HG03354 (cell line): ENCODE data around the gene PYGB.
A peak's percentile ranks its signal among the peaks of the same experiment; 100 is the strongest.

Experiments
- ATAC-seq: cut with Tn5 transposase; IDR thresholded peaks from one replicate; pipeline ENCODE4 v1.9.1; 2021; ENCODE audit warnings: mild to moderate bottlenecking; ENCODE audit not compliant: unreplicated experiment, poor library complexity, severe bottlenecking

Gene PYGB

GRCh38 chr20:25277941-25278521 lies 30.1 kb downstream of the PYGB start:
- no peak for ATAC-seq

DNA sequence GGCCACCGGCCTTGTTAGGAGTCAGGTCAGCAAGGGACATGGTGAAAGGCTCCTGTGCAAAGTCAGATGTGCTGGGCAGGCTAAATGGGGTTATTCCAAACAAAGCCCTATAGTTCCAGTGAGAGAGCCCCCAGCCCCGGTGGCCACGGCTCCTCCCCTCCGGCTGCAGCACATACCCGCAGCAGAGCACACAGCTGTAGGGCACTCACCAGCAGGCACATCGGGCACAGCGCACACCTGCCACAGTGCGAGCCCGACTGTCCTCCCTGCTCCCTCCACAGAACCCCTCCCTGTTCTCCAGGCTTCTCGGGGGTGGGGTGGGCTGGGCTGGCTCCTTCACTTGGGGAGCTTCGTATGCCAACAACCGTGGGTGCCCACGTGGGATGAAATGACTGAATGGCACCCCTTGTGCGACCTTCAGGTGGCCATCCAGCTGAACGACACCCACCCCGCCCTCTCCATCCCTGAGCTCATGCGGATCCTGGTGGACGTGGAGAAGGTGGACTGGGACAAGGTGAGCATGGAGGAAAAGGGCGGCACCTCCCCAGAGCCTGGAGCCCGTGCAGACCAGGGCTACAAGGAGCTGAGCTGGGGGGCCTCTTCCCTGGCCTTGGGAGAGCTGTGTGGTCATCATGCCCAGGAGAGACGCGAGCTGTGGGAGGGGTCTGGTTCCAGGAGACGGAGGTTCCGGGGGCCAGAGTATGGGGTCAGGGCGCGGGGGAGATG lies 30.9 kb downstream of the PYGB start:
- ATAC-seq, result no peak

DNA sequence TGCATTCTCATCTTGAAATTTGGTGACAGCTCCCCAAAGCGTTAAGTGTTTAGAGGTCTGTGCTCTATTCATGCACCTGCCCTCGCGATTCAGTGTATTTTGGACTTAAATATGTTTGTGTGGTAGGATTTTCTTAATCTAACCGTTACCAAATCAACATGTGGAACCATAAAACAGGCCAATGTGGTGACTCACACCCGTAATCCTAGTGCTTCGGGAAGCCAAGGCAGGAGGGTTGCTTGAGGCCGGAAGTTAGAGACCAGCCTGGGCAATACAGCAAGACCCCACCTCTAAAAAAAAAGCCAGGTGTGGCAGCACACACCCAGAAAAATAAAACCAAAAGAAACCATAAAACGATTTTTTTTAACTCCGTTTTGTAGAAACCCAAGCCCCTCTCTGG lies 31.5 kb downstream of the PYGB start:
- ATAC-seq, result no peak

GRCh38 chr20:25280051-25280573 lies 32.2 kb downstream of the PYGB start:
- no peak for ATAC-seq

DNA sequence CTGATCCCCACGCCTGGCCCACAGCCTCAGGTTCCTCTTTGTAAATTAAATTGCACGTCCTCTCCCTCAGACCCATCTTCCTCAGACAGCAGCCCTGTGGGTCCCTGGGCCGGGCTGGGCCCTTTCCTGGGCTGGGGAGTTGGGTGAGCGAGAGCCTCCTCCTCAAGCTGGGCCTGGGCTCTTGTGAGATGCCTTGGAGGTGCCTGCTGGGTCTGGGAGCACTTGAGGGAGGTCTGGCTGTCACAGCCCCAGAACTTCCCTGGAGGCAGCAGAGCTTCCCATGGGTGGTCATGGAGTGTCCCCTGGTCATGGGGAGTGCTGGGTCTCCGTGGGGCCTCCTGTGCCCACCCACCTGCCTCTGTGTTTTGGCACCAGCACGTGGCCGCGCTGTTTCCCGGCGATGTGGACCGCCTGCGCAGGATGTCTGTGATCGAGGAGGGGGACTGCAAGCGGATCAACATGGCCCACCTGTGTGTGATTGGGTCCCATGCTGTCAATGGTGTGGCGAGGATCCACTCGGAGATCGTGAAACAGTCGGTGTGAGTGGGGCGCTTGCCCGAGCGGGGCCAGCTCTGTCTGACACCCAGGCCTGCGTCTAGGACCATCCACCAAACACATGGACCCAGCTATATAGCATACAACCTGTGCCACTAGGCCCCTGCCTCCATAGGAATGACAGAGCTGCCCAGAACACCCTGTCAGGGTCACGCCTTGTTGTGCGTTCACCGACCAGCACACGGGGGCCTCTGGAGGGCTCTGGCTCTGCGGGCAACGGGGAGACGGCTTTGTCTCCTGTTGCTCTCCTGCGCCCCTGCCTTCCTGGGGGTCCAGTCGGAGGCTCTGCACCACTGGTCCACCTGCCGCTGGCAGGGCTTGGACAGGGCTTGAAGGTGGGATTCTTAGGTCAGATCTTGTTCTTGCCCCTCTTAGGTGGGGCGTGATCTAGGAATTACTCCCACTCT lies 33.0 kb downstream of the PYGB start:
- no peak for ATAC-seq

DNA sequence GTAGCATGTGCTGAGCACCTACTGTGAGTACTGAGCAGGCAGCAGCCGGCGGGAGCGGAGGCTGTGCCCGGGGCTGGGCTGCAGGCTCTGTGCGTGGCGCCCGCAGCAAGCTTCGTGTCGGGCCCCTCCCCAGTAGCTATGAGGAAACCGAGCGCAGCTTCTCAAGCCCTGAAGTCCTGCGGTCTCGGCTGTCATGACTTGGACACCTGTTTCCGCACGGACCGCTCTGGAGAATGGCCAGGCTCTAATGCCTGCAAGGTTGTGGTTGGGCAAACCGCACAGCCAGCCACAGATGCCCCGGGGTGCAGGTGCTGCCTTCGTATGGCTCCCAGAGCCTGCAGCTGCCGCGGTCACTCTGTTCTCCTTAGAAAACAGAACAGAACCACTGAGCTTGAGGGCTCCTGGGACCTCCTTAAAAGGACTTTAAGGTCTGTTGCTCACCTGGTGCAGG lies 33.7 kb downstream of the PYGB start:
- peak; percentile 61 for ATAC-seq

- peak; percentile 4 for ATAC-seq
Observed at GRCh38 chr20:25282034-25282781, 34.3 kb downstream of the PYGB start.

GRCh38 chr20:25282796-25283195 lies 34.9 kb downstream of the PYGB start:
- ATAC-seq, result no peak

- ATAC-seq, result no peak
Observed at GRCh38 chr20:25283221-25283951, 35.5 kb downstream of the PYGB start.

- no peak for ATAC-seq
Observed at GRCh38 chr20:25284131-25284601, 36.3 kb downstream of the PYGB start.

DNA sequence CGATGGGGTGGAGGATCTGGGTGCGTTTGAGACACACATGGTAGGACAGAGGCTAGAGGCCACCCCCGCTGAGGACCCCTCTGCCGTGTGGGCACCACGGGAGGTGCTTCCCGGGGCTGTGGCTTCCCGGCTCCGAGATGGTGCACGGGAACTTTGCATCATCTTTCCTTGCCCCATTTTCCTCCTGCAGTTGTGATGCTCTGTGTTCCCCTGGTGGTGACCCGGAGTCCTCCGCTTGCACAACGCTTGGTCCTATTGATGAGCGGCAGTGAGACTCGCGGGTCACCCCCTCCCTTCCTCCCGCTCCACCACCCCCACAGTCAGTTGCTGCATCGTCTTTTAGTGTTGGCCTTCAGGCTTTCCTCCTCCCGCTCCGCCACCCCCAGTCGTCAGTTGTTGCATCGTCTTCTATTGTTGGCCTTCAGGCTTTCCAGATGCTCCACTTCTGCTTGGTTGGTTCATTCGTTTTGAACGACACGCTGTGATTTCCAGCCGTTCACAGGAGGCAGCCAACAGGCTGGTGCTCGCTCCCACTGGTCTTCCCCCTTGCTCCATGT lies 37.3 kb downstream of the PYGB start:
- no peak for ATAC-seq

DNA sequence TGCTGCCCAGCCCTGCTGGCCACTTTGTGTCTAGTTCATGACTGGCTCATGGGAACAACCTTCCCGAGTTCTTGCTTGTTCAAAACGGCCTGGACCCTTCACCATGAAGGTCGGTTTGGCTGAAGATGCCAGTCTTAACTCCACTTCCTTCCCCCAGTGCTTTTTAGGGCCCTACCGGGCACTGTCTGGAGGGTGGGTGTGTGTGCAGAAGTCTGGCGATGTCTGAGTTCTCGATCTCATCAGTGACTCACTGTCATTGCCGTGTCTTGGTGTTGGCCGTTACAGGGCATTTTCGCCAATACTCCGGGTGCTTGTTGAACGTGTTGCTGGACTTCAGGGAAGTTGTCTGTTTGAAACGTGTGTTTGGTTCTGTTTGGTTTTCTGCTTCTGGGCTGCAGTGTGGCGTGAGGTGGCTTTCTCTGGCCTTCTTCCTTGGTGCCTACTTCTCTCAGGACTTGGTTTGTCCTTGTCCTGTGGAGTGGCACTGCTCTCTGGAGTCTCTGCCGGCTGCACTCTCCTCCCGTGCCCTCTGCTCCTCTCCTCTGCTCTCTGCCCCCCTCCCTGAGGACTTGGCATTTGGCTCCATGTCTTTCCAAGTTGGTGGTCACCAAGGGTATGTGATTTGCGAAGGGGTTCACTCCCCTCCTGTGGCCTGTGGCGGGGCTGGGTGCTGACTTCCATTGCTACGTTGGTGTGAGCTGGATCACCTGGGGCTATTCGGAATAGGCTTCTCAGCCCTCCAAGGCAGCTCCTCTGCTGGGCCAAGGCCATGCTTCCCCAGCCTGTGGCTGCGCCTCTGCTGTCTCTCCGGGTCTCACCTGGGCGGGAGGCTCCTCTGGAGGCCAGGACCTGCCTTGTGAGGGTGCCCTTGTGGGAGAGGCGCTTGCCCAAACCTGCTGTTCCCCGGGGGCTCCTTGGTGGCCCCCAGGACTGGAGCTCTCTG lies 38.2 kb downstream of the PYGB start:
- no peak for ATAC-seq

- ATAC-seq, result no peak
Observed at GRCh38 chr20:25286917-25287316, 39.0 kb downstream of the PYGB start.

GRCh38 chr20:25287631-25288290 lies 39.9 kb downstream of the PYGB start:
- ATAC-seq, result no peak

DNA sequence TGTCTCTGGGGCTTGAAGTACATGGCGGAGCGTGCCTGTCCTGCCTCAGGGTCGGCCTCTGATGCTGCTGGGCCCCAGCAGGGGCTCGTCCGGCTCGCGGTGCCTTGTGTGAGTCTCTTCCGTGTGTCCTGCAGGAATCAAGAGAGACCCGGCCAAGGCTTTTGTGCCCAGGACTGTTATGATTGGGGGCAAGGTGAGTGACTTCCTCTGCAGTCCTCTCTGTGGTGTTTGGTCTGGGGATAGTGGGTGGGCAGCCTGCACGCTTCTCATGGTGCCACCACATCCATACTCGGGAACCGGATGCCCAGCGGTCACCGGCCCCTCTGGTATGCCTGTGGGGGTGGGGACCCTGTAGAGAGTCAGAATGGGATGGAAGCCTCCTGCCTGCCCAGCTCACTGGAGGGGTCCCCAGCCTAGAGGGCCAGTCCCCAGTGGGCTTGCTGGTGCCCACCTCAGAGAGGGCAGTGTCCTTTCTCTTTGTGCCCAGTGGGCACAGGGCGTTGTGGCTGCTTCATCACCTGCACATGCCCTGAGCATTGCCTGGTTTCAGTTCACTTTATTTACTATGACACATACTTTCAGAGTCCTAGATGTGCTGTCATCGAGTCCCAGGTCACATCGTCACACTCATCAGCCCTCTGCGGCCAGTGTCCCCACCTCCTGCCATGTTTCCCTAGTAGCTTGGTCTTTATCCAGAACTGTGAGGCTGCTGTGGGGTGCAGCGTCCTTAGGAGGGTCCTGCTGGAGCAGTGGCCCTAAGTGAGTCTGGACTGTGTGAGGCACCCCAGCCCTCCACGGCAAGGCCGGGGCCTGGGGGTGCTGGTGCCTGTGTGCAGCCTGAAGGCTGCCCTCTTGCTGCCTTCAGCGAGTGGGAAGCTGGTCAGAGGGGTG lies 40.7 kb downstream of the PYGB start:
- peak; percentile 95 for ATAC-seq
